SK-N-MC (cell line): ENCODE results near the gene GOSR2.
"Not testable (repeated sequence)": the region's sequence is repeated elsewhere in the genome, so short reads cannot be mapped to it uniquely, and the experiment has no call there.

Source experiments
- DNase-seq: peaks from one replicate; pipeline ENCODE4 v3.0.0-alpha.2; 2011; ENCODE audit warnings: low read depth, low spot score
- H3K27ac ChIP-seq: fragments of 200-600 bp; sonication (generic); 2 replicates; pipeline ENCODE4 v1.5.1; 2016; ENCODE audit warnings: mixed run types
- H3K36me3 ChIP-seq: fragments of 200-600 bp; sonication (generic); 2 replicates; pipeline ENCODE4 v1.6.1; 2017; ENCODE audit warnings: antibody characterized with exemption, low read length, mixed read lengths; ENCODE audit not compliant: insufficient read depth
- H3K4me3 ChIP-seq: fragments of 200-600 bp; sonication (generic); 2 replicates; pipeline ENCODE4 v1.5.1; 2016
- H3K9ac ChIP-seq: fragments of 200-600 bp; sonication (generic); 2 replicates; pipeline ENCODE4 v1.8.0; 2017; ENCODE audit warnings: mixed run types, mixed read lengths; ENCODE audit not compliant: insufficient read length
- H3K9me3 ChIP-seq: fragments of 200-600 bp; sonication (generic); 2 replicates; pipeline ENCODE4 v1.6.1; 2017; ENCODE audit warnings: low read depth, mild to moderate bottlenecking, antibody characterized with exemption, low read length, moderate library complexity, mixed read lengths
- EZH2 ChIP-seq: fragments of 200-600 bp; sonication (generic); IDR thresholded peaks from one replicate; pipeline ENCODE4 v1.6.1; 2017; ENCODE audit warnings: antibody characterized with exemption
- FOXP2 ChIP-seq: optimal IDR thresholded peaks from 2 replicates; pipeline ENCODE3; 2011; ENCODE audit warnings: mild to moderate bottlenecking, moderate library complexity; ENCODE audit not compliant: insufficient read depth; ENCODE audit errors: extremely low read length, control extremely low read depth
- POLR2AphosphoS5 ChIP-seq: IDR thresholded peaks from 2 replicates; pipeline ENCODE4 v1.6.1; 2012; ENCODE audit warnings: mild to moderate bottlenecking, low read depth, low read length, borderline replicate concordance

Gene GOSR2

GRCh38 chr17:46948544-46948943 is 25.6 kb downstream of the GOSR2 start:
- Histone ChIP-seq H3K36me3 (no peaks in the 10 kb centered on the region), H3K9me3 (no peaks in the 10 kb centered on the region), H3K27ac (no peak overlapping the region), H3K4me3 (no peak overlapping the region), H3K9ac (no peak overlapping the region)
- TF ChIP-seq EZH2 (no peak), FOXP2 (no peak), POLR2AphosphoS5 (no peak)
- no peak for DNase-seq

DNA sequence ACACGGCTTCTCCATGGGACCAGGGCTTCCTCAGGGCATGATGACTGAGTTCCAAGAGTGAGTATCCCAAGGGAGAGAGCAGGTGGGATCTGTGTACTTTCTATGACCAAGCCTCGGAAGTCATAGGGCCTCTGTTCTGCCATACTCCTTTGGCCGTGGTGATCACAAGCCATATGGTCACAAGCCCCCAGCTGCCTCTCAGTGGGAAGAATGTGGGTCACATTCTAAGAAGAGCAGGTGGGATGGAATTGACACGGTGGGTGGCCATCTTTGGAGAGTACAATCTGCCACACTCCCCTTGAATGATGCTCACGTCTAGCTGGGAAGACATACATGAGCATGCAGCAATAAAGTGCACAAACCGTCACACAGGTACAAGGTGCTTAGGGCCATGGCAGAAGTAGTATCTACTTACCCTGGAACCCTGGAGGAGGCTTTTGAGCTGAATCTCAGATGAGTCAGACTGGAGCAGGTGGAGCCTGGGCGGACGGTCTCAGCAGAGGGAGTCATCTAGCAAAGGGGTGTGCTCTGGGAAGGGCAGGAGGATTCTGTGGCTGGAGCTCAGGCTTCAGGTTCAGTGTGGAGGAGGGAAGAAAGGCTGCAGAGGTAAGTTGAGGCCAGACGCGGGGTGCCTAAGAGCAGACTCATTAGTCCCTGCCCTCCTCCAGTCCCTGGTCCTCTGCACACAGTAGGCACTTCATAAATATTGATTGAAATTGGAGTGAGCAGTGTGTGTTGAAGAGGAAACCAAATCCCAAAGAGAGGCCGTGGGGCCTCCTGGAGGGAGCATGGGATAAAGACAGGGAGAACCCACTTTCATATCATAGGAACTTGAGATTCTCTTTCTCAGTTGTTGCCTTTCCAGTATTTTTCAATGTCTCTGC is 26.6 kb downstream of the GOSR2 start:
- H3K9ac ChIP-seq, result no peak overlapping the region
- H3K4me3 ChIP-seq, result no peak overlapping the region
- H3K27ac ChIP-seq, result no peak overlapping the region
- no peak for TF ChIP-seq POLR2AphosphoS5
- TF ChIP-seq EZH2, result no peak
- no peak for TF ChIP-seq FOXP2
- no peaks in the 10 kb centered on the region for H3K36me3 ChIP-seq
- no peaks in the 10 kb centered on the region for H3K9me3 ChIP-seq
- no peak for DNase-seq

- Histone ChIP-seq H3K36me3 (no peaks in the 10 kb centered on the region), H3K4me3 (no peak overlapping the region), H3K27ac (no peak overlapping the region), H3K9me3 (no peaks in the 10 kb centered on the region), H3K9ac (no peak overlapping the region)
- TF ChIP-seq FOXP2 (no peak), EZH2 (no peak), POLR2AphosphoS5 (no peak)
- no peak for DNase-seq
Observed at GRCh38 chr17:46950342-46950996, 27.5 kb downstream of the GOSR2 start.

DNA sequence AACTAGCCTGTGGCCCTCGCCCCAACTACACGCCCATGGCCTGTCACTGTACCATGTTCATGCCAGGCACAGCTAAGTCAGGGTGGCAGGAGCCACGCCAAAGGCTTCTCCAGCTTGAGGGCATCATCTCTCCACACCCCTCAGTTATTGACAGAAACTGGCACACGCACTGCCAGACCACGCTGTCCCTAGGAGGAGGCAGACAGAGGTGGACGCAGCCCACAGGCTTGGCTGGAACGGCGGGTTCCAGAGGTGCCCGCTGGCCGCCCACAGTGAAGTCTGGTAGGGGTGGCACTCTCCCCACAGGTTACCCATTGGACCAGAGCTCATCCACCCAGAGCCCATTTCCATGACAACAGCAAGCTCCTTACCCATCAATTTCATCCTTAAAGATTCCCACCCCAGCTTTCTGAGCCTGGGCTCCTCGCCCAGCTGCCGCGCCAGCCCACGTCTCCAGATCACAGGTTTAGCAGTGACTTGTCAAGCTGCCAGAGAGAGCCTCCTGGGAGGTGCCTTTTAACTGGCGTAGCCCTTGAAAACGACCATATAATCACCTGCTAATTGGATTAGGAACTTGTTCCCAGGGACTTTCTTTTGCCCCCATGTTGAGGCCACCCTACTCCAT is 28.1 kb downstream of the GOSR2 start:
- Histone ChIP-seq H3K27ac (no peak overlapping the region), H3K36me3 (no peaks in the 10 kb centered on the region), H3K9ac (no peak overlapping the region), H3K9me3 (no peaks in the 10 kb centered on the region), H3K4me3 (no peak overlapping the region)
- DNase-seq, result no peak
- TF ChIP-seq POLR2AphosphoS5 (no peak), EZH2 (no peak), FOXP2 (no peak)

DNA sequence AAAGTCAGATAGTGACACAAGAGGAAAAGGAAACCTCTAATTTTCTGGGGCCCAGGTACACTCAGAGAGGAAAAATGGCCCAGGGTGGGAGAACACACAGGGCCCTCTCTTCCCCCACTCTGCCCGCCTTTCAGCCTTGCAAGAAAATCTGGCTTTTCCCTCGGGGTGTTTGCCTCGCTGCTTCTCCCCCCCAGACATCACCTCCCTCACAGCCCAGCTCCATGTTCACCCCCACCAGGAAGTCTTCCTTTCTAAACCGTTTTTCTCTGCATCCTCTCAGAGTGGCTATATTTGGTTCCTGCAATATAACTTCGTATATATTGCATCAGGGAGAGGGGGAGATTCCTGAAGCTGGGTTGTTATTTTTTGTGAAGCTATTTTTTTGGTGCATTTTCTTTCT is 28.7 kb downstream of the GOSR2 start:
- Histone ChIP-seq H3K9me3 (no peaks in the 10 kb centered on the region), H3K4me3 (no peak overlapping the region), H3K27ac (no peak overlapping the region), H3K36me3 (no peaks in the 10 kb centered on the region), H3K9ac (no peak overlapping the region)
- DNase-seq, result no peak
- no peak for TF ChIP-seq POLR2AphosphoS5
- no peak for TF ChIP-seq EZH2
- TF ChIP-seq FOXP2, result no peak

- H3K4me3 ChIP-seq, result no peak overlapping the region
- H3K9me3 ChIP-seq, result no peaks in the 10 kb centered on the region
- H3K36me3 ChIP-seq, result no peaks in the 10 kb centered on the region
- no peak overlapping the region for H3K27ac ChIP-seq
- H3K9ac ChIP-seq, result no peak overlapping the region
- TF ChIP-seq EZH2, result no peak
- no peak for TF ChIP-seq POLR2AphosphoS5
- no peak for TF ChIP-seq FOXP2
- DNase-seq, result no peak
Observed at GRCh38 chr17:46952115-46952514, 29.2 kb downstream of the GOSR2 start.

- H3K9ac ChIP-seq, H3K27ac ChIP-seq, H3K4me3 ChIP-seq, H3K9me3 ChIP-seq, H3K36me3 ChIP-seq, DNase-seq: not testable (repeated sequence)
Observed at GRCh38 chr17:46953191-46953590, 30.2 kb downstream of the GOSR2 start.

DNA sequence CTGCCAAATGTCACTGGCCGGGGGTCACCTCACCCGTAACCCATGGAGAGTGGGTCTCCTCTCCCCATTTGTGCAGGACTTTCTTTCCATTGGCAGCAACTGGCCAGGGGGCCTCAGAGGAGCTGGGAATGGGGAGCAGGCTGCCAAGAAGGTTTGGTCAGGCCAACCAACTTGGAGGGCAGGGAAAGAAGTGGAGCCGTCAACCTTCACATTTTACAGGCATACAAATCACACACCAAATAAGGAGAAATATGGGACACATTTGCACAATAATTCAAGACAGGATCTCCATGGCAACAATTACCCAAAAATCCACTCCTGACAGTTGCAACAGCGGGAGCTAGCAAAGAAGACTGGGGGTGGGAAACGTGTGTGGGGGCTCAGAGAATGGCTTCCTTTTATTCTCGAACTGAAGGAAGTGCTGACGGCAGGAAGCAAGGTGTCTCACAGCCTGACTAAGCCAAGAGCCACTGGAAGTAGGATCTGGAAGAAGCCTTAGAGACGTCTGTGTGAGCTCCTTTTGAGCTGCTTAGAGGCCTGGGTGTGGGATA is 35.2 kb downstream of the GOSR2 start:
- H3K9ac ChIP-seq, result no peak overlapping the region
- DNase-seq, result no peak
- no peaks in the 10 kb centered on the region for H3K9me3 ChIP-seq
- no peak overlapping the region for H3K27ac ChIP-seq
- TF ChIP-seq EZH2, result no peak
- no peak for TF ChIP-seq FOXP2
- TF ChIP-seq POLR2AphosphoS5, result no peak
- H3K36me3 ChIP-seq, result no peaks in the 10 kb centered on the region
- H3K4me3 ChIP-seq, result no peak overlapping the region
